Lower leg skin (tissue), 4 donors: ENCODE data around the gene CLSTN2. TPM values are rescaled to one million over a fixed set of nuclear protein-coding genes. Genes with fewer than 3 reads are reported as not detected.

ENCODE experiments used
- DNase-seq, 2 donors: peaks; one replicate each; pipeline ENCODE4 v3.0.0-alpha.2; 2019; ENCODE audit warnings: low spot score in 2 of 2
- H3K4me3 ChIP-seq: fragments of 200-600 bp; sonication (generic); 2 replicates; pipeline ENCODE4 v1.5.1; 2017; ENCODE audit warnings: mild to moderate bottlenecking, low read depth; ENCODE audit not compliant: poor library complexity, severe bottlenecking
- CTCF ChIP-seq, 3 donors: fragments of 450-650 bp; IDR thresholded peaks; one replicate each; pipeline ENCODE4 v1.5.1; 2016; ENCODE audit warnings: antibody characterized with exemption in 3 of 3, mild to moderate bottlenecking in 3 of 3, moderate library complexity in 2 of 3
- POLR2A ChIP-seq, 2 donors: fragments of 450-650 bp; IDR thresholded peaks; one replicate each; pipeline ENCODE4 v1.6.1; 2016 to 2017; ENCODE audit warnings: antibody characterized with exemption in 2 of 2, mild to moderate bottlenecking in 1 of 2, moderate library complexity in 1 of 2
- WGBS, 2 donors: methylation state at CpG; one replicate each; pipeline ENCODE4 v1.1.5; 2018; 5-methylcytosine and 5-hydroxymethylcytosine counted together
- intact Hi-C: fragments of 100-400 bp; cut with DNase I; formaldehyde crosslinking; loops from one replicate; pipeline ENCODE4 v1.15.0; 2023; ENCODE audit warnings: low total_unique reads
- total RNA-seq, 4 donors: library from RNA; depleted of rRNA; stranded (reverse); fragments of >200 nt; gene quantifications; one replicate each; pipeline ENCODE4 v1.1.0, GENCODE V29; 2016

CLSTN2 gene
- total RNA-seq, 4 donors from 2014 or later = 3.1 to 7.9 (median 4.7) TPM

GRCh38 chr3:140446734-140447133 is 511.7 kb downstream of the CLSTN2 start:
- WGBS, 2 donors = 60 to 85% methylated on average over 2 of the region's 2 CpGs
- H3K4me3 ChIP-seq = no peak overlapping the region
- TF ChIP-seq POLR2A (IDR thresholded peaks at IDR 0.05) = no peak
- intact Hi-C loops = no loop called here
- no peak for DNase-seq

GRCh38 chr3:140447136-140447535 is 512.2 kb downstream of the CLSTN2 start:
- intact Hi-C loops = no loop called here
- TF ChIP-seq CTCF (IDR thresholded peaks at IDR 0.05) = no peak
- TF ChIP-seq POLR2A (IDR thresholded peaks at IDR 0.05) = no peak
- WGBS, 2 donors = 68 to 70% methylated on average over 6 of the region's 6 CpGs
- DNase-seq = no peak
- H3K4me3 ChIP-seq = no peak overlapping the region

DNA sequence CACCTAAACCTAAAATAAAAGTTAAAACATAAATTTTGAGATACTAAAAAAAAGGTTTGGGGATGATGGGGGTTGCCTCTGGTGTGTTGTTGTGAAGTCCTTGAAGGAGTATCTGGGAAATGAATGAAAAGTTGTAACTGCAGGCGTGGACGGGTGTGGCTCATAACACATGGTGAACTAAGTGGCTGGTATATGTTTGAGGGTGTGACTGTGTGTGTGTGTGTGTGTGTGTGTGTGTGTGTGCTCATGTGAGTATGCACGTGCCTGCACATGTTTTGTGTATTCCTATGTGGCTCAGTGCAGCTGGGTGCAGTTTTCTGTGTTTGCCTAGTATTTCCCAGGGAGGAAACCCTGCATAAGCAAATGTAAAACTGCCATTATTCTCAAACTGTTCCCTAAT is 513.0 kb downstream of the CLSTN2 start:
- intact Hi-C loops = no loop called here
- no peak overlapping the region for H3K4me3 ChIP-seq
- no peak for DNase-seq
- TF ChIP-seq CTCF (IDR thresholded peaks at IDR 0.05) (no peak), POLR2A (IDR thresholded peaks at IDR 0.05) (no peak)
- 48 to 53% methylated on average over 3 of the region's 3 CpGs for WGBS, 2 donors

- no peak overlapping the region for H3K4me3 ChIP-seq
- no peak for DNase-seq
- intact Hi-C loops = no loop called here
- 83 to 94% methylated on average over 5 of the region's 5 CpGs for WGBS, 2 donors
- TF ChIP-seq POLR2A (IDR thresholded peaks at IDR 0.05) (no peak), CTCF (IDR thresholded peaks at IDR 0.05) (no peak)
Observed at GRCh38 chr3:140449413-140450256, 514.6 kb downstream of the CLSTN2 start.

DNA sequence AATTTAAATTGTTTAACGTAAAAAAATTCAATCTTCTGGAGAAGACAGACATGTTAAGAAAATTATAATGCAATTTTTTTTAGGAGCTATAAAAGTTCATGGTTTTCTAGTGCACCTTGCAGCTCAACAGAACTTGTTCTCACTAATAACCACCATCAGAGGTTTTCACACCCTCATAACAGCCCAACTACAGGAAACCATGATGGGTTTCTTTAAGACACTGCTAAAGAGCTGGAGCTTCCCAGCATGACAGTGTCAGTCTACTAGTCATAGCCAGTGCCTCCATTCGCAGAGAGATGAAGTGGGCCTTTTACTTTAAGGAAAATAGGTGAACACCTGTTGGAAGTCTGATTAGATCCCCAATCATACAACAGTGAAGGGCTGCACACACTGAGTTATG is 518.8 kb downstream of the CLSTN2 start:
- no peak for DNase-seq
- 88 to 89% methylated on average over 2 of the region's 2 CpGs for WGBS, 2 donors
- H3K4me3 ChIP-seq = no peak overlapping the region
- TF ChIP-seq CTCF (IDR thresholded peaks at IDR 0.05) (no peak), POLR2A (IDR thresholded peaks at IDR 0.05) (no peak)
- intact Hi-C loops = no loop called here

- WGBS, 2 donors = 65 to 74% methylated on average over 5 of the region's 5 CpGs
- intact Hi-C loops = no loop called here
- peak in 1 of 2 donors; percentile 74 for DNase-seq
- H3K4me3 ChIP-seq = no peak overlapping the region
- TF ChIP-seq POLR2A (IDR thresholded peaks at IDR 0.05) = no peak
- no peak for TF ChIP-seq CTCF (IDR thresholded peaks at IDR 0.05)
Observed at GRCh38 chr3:140455521-140456214, 520.7 kb downstream of the CLSTN2 start.
